Measurements from ENCODE around the gene FCHSD2. TPM values are rescaled to one million over a fixed set of nuclear protein-coding genes. Genes with fewer than 3 reads are reported as not detected.
A peak's percentile ranks its signal among the peaks of the same experiment; 100 is the strongest.

The FCHSD2 gene
- total and polyA plus RNA-seq, 2 of the 13 experiments (the other 11 are each of a cell fraction or from before 2014, with no cell fraction given), result 20.5 to 24.8 TPM

- no peak for TF ChIP-seq CSRNP2 (CRISPR knock-in tag; conservative IDR thresholded peaks at IDR 0.05; ENCODE audit: low read depth)
- no peak for TF ChIP-seq ZNF782 (CRISPR knock-in tag; IDR thresholded peaks at IDR 0.05; ENCODE audit: borderline replicate concordance)
- TF ChIP-seq ZNF503 (CRISPR knock-in tag; IDR thresholded peaks at IDR 0.05), result peak; percentile 30; the same call in 1 of the 2 replicates
- no peak for TF ChIP-seq TCF7L2 (IDR thresholded peaks at IDR 0.05; ENCODE audit: low read depth, low read length)
- TF ChIP-seq ZSCAN31 (CRISPR knock-in tag; IDR thresholded peaks at IDR 0.05; ENCODE audit: low read depth), result no peak
- no peak for TF ChIP-seq PRPF4 (IDR thresholded peaks at IDR 0.05; ENCODE audit: low read depth, low read length, poor library complexity, severe bottlenecking)
- TF ChIP-seq ZNF350 (CRISPR knock-in tag; IDR thresholded peaks at IDR 0.05; ENCODE audit: borderline replicate concordance, low read depth), result no peak
- no peak for TF ChIP-seq THAP9 (CRISPR knock-in tag; IDR thresholded peaks at IDR 0.05; ENCODE audit: borderline replicate concordance)
- TF ChIP-seq ATRX (CRISPR knock-in tag; IDR thresholded peaks at IDR 0.05; ENCODE audit: borderline replicate concordance), result no peak
- TF ChIP-seq SKI (IDR thresholded peaks at IDR 0.05; ENCODE audit: partially characterized antibody), result no peak
- TF ChIP-seq FUBP1 (CRISPR knock-in tag; IDR thresholded peaks at IDR 0.05; ENCODE audit: borderline replicate concordance), result no peak
- TF ChIP-seq SOX5 (CRISPR knock-in tag; IDR thresholded peaks at IDR 0.05; ENCODE audit: borderline replicate concordance), result peak; percentile 66; the same call in 1 of the 2 replicates
- no peak for TF ChIP-seq EED (CRISPR knock-in tag; IDR thresholded peaks at IDR 0.05)
- peak; percentile 38 for TF ChIP-seq STAG1 (CRISPR knock-in tag; IDR thresholded peaks at IDR 0.05)
- TF ChIP-seq ZBTB21 (CRISPR knock-in tag; IDR thresholded peaks at IDR 0.05), result no peak
- no peak for TF ChIP-seq SAFB2 (CRISPR knock-in tag; IDR thresholded peaks at IDR 0.05; ENCODE audit: borderline replicate concordance, low read depth)
- TF ChIP-seq RNF2 (conservative IDR thresholded peaks at IDR 0.05; ENCODE audit: low read depth), result no peak
- TF ChIP-seq ZBTB38 (CRISPR knock-in tag; IDR thresholded peaks at IDR 0.05), result no peak
- no peak; the same call in none of the 2 replicates for TF ChIP-seq HIVEP1 (CRISPR knock-in tag; IDR thresholded peaks at IDR 0.05)
- TF ChIP-seq PITX1 (CRISPR knock-in tag; IDR thresholded peaks at IDR 0.05), result 0 out of 2 replicates have a peak, but pooled peaks have one; percentile 37
- 0 out of 2 replicates have a peak, but pooled peaks have one; percentile 36 for TF ChIP-seq PAWR (CRISPR knock-in tag; IDR thresholded peaks at IDR 0.05; ENCODE audit: borderline replicate concordance)
- TF ChIP-seq ZMYM2 (CRISPR knock-in tag; IDR thresholded peaks at IDR 0.05), result 0 out of 2 replicates have a peak, but pooled peaks have one; percentile 32
- no peak; the same call in 1 of the 2 replicates for TF ChIP-seq RXRA (CRISPR knock-in tag; IDR thresholded peaks at IDR 0.05)
Measured at GRCh38 chr11:73175551-73176144, 33.5 kb upstream of the FCHSD2 start (continued).
